Measurements from ENCODE around the gene RNF130.
"Not testable (repeated sequence)": the region's sequence is repeated elsewhere in the genome, so short reads cannot be mapped to it uniquely, and the experiment has no call there.

Gene RNF130

GRCh38 chr5:180006141-180006540 lies 65.4 kb downstream of the RNF130 start:
- POLR2A ChIA-PET = no interaction called here

GRCh38 chr5:180003127-180003526 lies 68.4 kb downstream of the RNF130 start:
- Histone ChIP-seq H3K36me3 (ENCODE audit: control insufficient read depth in 4 of 4, insufficient read depth in 4 of 4, low read length in 3 of 4) (peaks cover 12 to 35% (median 23%) of the 10 kb centered on the region in 4 experiments), H3K27ac (ENCODE audit: insufficient read depth in 1 of 2, low read depth in 1 of 2, low read length in 2 of 2, poor library complexity in 1 of 2, severe bottlenecking in 2 of 2) (no peak overlapping the region), H3K4me3 (ENCODE audit: control insufficient read depth in 1 of 7, extremely low read depth in 1 of 7, insufficient read depth in 4 of 7, low read depth in 2 of 7, low read length in 6 of 7) (no peak overlapping the region), H3K27me3 (replicated peaks in 2 of 5; ENCODE audit: control insufficient read depth in 4 of 5, insufficient read depth in 5 of 5, low read length in 4 of 5) (no peaks in the 10 kb centered on the region), H3K9me3 (ENCODE audit: control extremely low read depth in 1 of 5, control insufficient read depth in 4 of 5, insufficient read depth in 2 of 5, low read depth in 1 of 5, low read length in 4 of 5) (peaks cover 0 to 2% (median 2%) of the 10 kb centered on the region in 5 experiments), H3K4me1 (ENCODE audit: control extremely low read depth in 1 of 4, control insufficient read depth in 4 of 4, insufficient read depth in 4 of 4, low read length in 3 of 4) (peaks cover 12 to 40% (median 25%) of the 10 kb centered on the region in 4 experiments)
- POLR2A ChIA-PET = no interaction called here
- CTCF ChIA-PET = interaction anchor here (2.3 kb wide), 1 partner anchor 14 kb away, joined by 8 read pairs; no protein-coding TSS in a partner anchor
- no peak for DNase-seq
- WGBS (ENCODE audit: insufficient coverage) = 89% methylated on average over 6 of the region's 7 CpGs

More at GRCh38 chr5:180006141-180006540, 65.4 kb downstream of the RNF130 start:
- DNase-seq = no peak
- Histone ChIP-seq H3K36me3 (ENCODE audit: control insufficient read depth in 4 of 4, insufficient read depth in 4 of 4, low read length in 3 of 4) (peaks cover 13 to 33% (median 18%) of the 10 kb centered on the region in 4 experiments), H3K27ac (ENCODE audit: insufficient read depth in 1 of 2, low read depth in 1 of 2, low read length in 2 of 2, poor library complexity in 1 of 2, severe bottlenecking in 2 of 2) (peak overlapping the region in 1 of 2 experiments; percentile 77), H3K4me1 (ENCODE audit: control extremely low read depth in 1 of 4, control insufficient read depth in 4 of 4, insufficient read depth in 4 of 4, low read length in 3 of 4) (peaks cover 12 to 55% (median 35%) of the 10 kb centered on the region in 4 experiments), H3K27me3 (replicated peaks in 2 of 5; ENCODE audit: control insufficient read depth in 4 of 5, insufficient read depth in 5 of 5, low read length in 4 of 5) (no peaks in the 10 kb centered on the region), H3K4me3 (ENCODE audit: control insufficient read depth in 1 of 7, extremely low read depth in 1 of 7, insufficient read depth in 4 of 7, low read depth in 2 of 7, low read length in 6 of 7) (no peak overlapping the region), H3K9me3 (ENCODE audit: control extremely low read depth in 1 of 5, control insufficient read depth in 4 of 5, insufficient read depth in 2 of 5, low read depth in 1 of 5, low read length in 4 of 5) (no peaks in the 10 kb centered on the region)
- CTCF ChIA-PET = interaction anchor here (0.7 to 1.6 kb wide), 6 partner anchors 10 to 136 kb away, joined by 3 to 5 read pairs (median 3); no protein-coding TSS in a partner anchor

- H3K27ac ChIP-seq (ENCODE audit: insufficient read depth in 1 of 2, low read depth in 1 of 2, low read length in 2 of 2, poor library complexity in 1 of 2, severe bottlenecking in 2 of 2) = no peak overlapping the region
- H3K27me3 ChIP-seq (replicated peaks in 2 of 5; ENCODE audit: control insufficient read depth in 4 of 5, insufficient read depth in 5 of 5, low read length in 4 of 5) = no peaks in the 10 kb centered on the region
- no peak for DNase-seq
- peaks cover 4 to 26% (median 15%) of the 10 kb centered on the region in 4 experiments for H3K4me1 ChIP-seq (ENCODE audit: control extremely low read depth in 1 of 4, control insufficient read depth in 4 of 4, insufficient read depth in 4 of 4, low read length in 3 of 4)
- 96% methylated on average over 2 of the region's 2 CpGs for WGBS (ENCODE audit: insufficient coverage)
- ChIA-PET CTCF (interaction anchor here (0.7 to 2.3 kb wide), 7 partner anchors 10 to 133 kb away, joined by 3 to 8 read pairs (median 4); no protein-coding TSS in a partner anchor), POLR2A (no interaction called here)
- no peak overlapping the region for H3K4me3 ChIP-seq (ENCODE audit: control insufficient read depth in 1 of 7, extremely low read depth in 1 of 7, insufficient read depth in 4 of 7, low read depth in 2 of 7, low read length in 6 of 7)
- H3K9me3 ChIP-seq (ENCODE audit: control extremely low read depth in 1 of 5, control insufficient read depth in 4 of 5, insufficient read depth in 2 of 5, low read depth in 1 of 5, low read length in 4 of 5) = peaks cover 0 to 3% (median 2%) of the 10 kb centered on the region in 5 experiments
- peaks cover 12 to 35% (median 23%) of the 10 kb centered on the region in 4 experiments for H3K36me3 ChIP-seq (ENCODE audit: control insufficient read depth in 4 of 4, insufficient read depth in 4 of 4, low read length in 3 of 4)
These were observed 69.8 kb downstream of the RNF130 start for GRCh38 chr5:180001742-180002141.

- ChIA-PET CTCF (interaction anchor here (0.7 to 2.3 kb wide), 4 partner anchors 10 to 79 kb away, joined by 4 to 8 read pairs (median 6); no protein-coding TSS in a partner anchor), POLR2A (no interaction called here)
- Histone ChIP-seq H3K4me1 (ENCODE audit: control extremely low read depth in 1 of 4, control insufficient read depth in 4 of 4, insufficient read depth in 4 of 4, low read length in 3 of 4) (peaks cover 2 to 20% (median 9%) of the 10 kb centered on the region in 4 experiments), H3K9me3 (ENCODE audit: control extremely low read depth in 1 of 5, control insufficient read depth in 4 of 5, insufficient read depth in 2 of 5, low read depth in 1 of 5, low read length in 4 of 5) (peaks cover 0 to 9% (median 2%) of the 10 kb centered on the region in 5 experiments), H3K4me3 (ENCODE audit: control insufficient read depth in 1 of 7, extremely low read depth in 1 of 7, insufficient read depth in 4 of 7, low read depth in 2 of 7, low read length in 6 of 7) (no peak overlapping the region), H3K36me3 (ENCODE audit: control insufficient read depth in 4 of 4, insufficient read depth in 4 of 4, low read length in 3 of 4) (peaks cover 12 to 35% (median 23%) of the 10 kb centered on the region in 4 experiments), H3K27me3 (replicated peaks in 2 of 5; ENCODE audit: control insufficient read depth in 4 of 5, insufficient read depth in 5 of 5, low read length in 4 of 5) (no peaks in the 10 kb centered on the region), H3K27ac (ENCODE audit: insufficient read depth in 1 of 2, low read depth in 1 of 2, low read length in 2 of 2, poor library complexity in 1 of 2, severe bottlenecking in 2 of 2) (no peak overlapping the region)
- DNase-seq = no peak
These were observed 70.4 kb downstream of the RNF130 start for GRCh38 chr5:180001136-180001535.

DNA sequence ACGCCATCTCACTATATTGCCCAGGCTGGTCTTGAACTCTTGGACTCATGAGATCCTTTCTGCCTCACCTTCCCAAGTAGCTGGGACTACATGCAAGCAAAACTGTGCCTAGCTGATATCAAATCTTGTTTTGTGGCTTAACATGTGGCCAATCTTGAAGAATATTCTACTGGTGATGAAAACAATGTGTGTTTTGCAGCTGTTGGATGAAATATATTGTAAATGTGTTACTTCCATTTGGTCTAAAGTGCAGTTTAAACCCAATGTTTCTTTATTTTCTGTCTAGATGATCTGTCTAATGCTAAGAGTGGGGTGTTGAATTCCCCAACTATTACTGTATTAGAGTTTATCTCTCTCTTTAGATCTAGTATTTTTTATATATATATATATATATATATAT lies 73.1 kb downstream of the RNF130 start:
- POLR2A ChIA-PET = no interaction called here
- H3K4me1 ChIP-seq (ENCODE audit: control extremely low read depth in 1 of 4, control insufficient read depth in 4 of 4, insufficient read depth in 4 of 4, low read length in 3 of 4) = no peaks in the 10 kb centered on the region
- no peak overlapping the region for H3K4me3 ChIP-seq (ENCODE audit: control insufficient read depth in 1 of 7, extremely low read depth in 1 of 7, insufficient read depth in 4 of 7, low read depth in 2 of 7, low read length in 6 of 7)
- H3K27me3 ChIP-seq (replicated peaks in 2 of 5; ENCODE audit: control insufficient read depth in 4 of 5, insufficient read depth in 5 of 5, low read length in 4 of 5) = no peaks in the 10 kb centered on the region
- no CpG with 5 or more reads among the region's 1 CpG for WGBS (ENCODE audit: insufficient coverage)
- CTCF ChIA-PET = no interaction called here
- H3K27ac ChIP-seq (ENCODE audit: insufficient read depth in 1 of 2, low read depth in 1 of 2, low read length in 2 of 2, poor library complexity in 1 of 2, severe bottlenecking in 2 of 2) = no peak overlapping the region
- no peak for DNase-seq
- peaks cover 12 to 41% (median 29%) of the 10 kb centered on the region in 4 experiments for H3K36me3 ChIP-seq (ENCODE audit: control insufficient read depth in 4 of 4, insufficient read depth in 4 of 4, low read length in 3 of 4)
- H3K9me3 ChIP-seq (ENCODE audit: control extremely low read depth in 1 of 5, control insufficient read depth in 4 of 5, insufficient read depth in 2 of 5, low read depth in 1 of 5, low read length in 4 of 5) = peaks cover 2 to 24% (median 11%) of the 10 kb centered on the region in 5 experiments

DNA sequence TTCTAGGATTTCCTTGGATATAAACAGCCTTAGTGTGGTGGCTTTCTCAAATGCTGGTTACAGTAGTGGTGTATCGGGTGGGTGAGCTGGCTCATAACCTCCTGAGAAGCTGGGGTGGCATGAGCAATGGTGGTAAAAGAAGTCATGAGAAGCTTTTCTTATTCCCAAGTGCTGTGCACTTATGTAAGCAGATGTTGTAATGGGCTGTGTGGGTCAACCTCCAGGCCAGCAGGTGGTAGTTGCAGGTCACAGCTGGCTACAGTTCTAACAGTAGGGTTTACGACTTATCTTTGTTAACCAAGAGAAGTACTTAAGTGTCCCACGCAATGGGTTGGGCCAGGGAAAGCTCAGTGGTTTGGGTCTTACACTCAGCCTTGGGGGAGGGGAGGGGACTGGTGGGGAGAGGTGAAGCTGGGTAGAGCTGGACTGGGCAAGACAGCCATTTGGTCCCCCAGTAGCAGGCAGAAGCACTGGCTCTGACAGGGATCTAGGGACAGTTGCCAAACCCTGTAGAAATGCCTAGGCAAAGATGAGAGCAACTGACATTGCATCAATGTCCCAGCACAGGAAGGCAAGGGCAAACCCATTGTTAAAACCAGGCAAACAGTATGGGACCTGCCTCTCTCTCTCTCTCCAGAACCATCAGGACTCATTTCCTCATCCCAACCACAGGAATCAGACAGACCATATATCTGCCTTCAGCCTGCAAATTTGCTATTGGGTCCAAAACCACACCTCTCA lies 76.8 kb downstream of the RNF130 start:
- Histone ChIP-seq H3K4me1 (ENCODE audit: control extremely low read depth in 1 of 4, control insufficient read depth in 4 of 4, insufficient read depth in 4 of 4, low read length in 3 of 4) (no peaks in the 10 kb centered on the region), H3K27ac (ENCODE audit: insufficient read depth in 1 of 2, low read depth in 1 of 2, low read length in 2 of 2, poor library complexity in 1 of 2, severe bottlenecking in 2 of 2) (no peak overlapping the region), H3K27me3 (replicated peaks in 2 of 5; ENCODE audit: control insufficient read depth in 4 of 5, insufficient read depth in 5 of 5, low read length in 4 of 5) (no peaks in the 10 kb centered on the region), H3K4me3 (ENCODE audit: control insufficient read depth in 1 of 7, extremely low read depth in 1 of 7, insufficient read depth in 4 of 7, low read depth in 2 of 7, low read length in 6 of 7) (peak overlapping the region in 1 of 7 experiments; percentile 5), H3K9me3 (ENCODE audit: control extremely low read depth in 1 of 5, control insufficient read depth in 4 of 5, insufficient read depth in 2 of 5, low read depth in 1 of 5, low read length in 4 of 5) (peaks cover 1 to 25% (median 11%) of the 10 kb centered on the region in 5 experiments), H3K36me3 (ENCODE audit: control insufficient read depth in 4 of 4, insufficient read depth in 4 of 4, low read length in 3 of 4) (peaks cover 0 to 11% (median 9%) of the 10 kb centered on the region in 4 experiments)
- ChIA-PET CTCF (interaction anchor here (0.8 to 1.0 kb wide), 2 partner anchors 11 to 334 kb away, joined by 3 read pairs; no protein-coding TSS in a partner anchor), POLR2A (interaction anchor here (0.6 kb wide), 1 partner anchor 125 kb away, joined by 3 read pairs; no protein-coding TSS in a partner anchor)
- no peak for DNase-seq
- WGBS (ENCODE audit: insufficient coverage) = 100% methylated on average over 3 of the region's 3 CpGs

DNA sequence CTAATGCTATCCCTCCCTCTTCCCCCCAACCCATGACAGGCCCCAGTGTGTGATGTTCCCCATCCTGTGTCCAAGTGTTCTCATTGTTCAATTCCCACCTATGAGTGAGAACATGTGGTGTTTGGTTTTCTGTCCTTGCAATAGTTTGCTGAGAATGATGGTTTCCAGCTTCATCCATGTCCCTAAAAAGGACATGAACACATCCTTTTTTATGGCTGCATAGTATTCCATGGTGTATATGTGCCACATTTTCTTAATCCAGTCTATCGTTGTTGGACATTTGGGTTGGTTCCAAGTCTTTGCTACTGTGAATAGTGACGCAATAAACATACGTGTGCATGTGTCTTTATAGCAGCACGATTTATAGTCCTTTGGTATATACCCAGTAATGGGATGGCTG lies 78.7 kb downstream of the RNF130 start:
- POLR2A ChIA-PET; H3K4me3 ChIP-seq (ENCODE audit: control insufficient read depth in 1 of 7, extremely low read depth in 1 of 7, insufficient read depth in 4 of 7, low read depth in 2 of 7, low read length in 6 of 7); H3K27me3 ChIP-seq (replicated peaks in 2 of 5; ENCODE audit: control insufficient read depth in 4 of 5, insufficient read depth in 5 of 5, low read length in 4 of 5); DNase-seq; CTCF ChIA-PET; H3K27ac ChIP-seq (ENCODE audit: insufficient read depth in 1 of 2, low read depth in 1 of 2, low read length in 2 of 2, poor library complexity in 1 of 2, severe bottlenecking in 2 of 2); H3K4me1 ChIP-seq (ENCODE audit: control extremely low read depth in 1 of 4, control insufficient read depth in 4 of 4, insufficient read depth in 4 of 4, low read length in 3 of 4): not testable (repeated sequence)
- Histone ChIP-seq H3K36me3 (ENCODE audit: control insufficient read depth in 4 of 4, insufficient read depth in 4 of 4, low read length in 3 of 4) (peaks cover 0 to 17% (median 8%) of the 10 kb centered on the region in 4 experiments), H3K9me3 (ENCODE audit: control extremely low read depth in 1 of 5, control insufficient read depth in 4 of 5, insufficient read depth in 2 of 5, low read depth in 1 of 5, low read length in 4 of 5) (peaks cover 0 to 24% (median 11%) of the 10 kb centered on the region in 5 experiments)
- WGBS (ENCODE audit: insufficient coverage) = no CpG with 5 or more reads among the region's 4 CpGs

Data from common myeloid progenitor, CD34-positive (primary cell).